T-helper 2 cell treated with Interferon-gamma antibody and Interleukin-4, amounts not matched to agents 5 μg/mL and 100 μg/mL, for 36 hours (primary cell): ENCODE measurements around the gene ST3GAL4.
A peak's percentile ranks its signal among the peaks of the same experiment; 100 is the strongest.

Experiments
- DNase-seq: peaks from one replicate; pipeline ENCODE4 v3.0.0; 2021; ENCODE audit warnings: low spot score
- H3K27ac Mint-ChIP-seq: one replicate; pipeline ENCODE4 v1.8.0; 2021; ENCODE audit warnings: mild to moderate bottlenecking, mixed read lengths
- H3K27me3 Mint-ChIP-seq: one replicate; pipeline ENCODE4 v1.8.0; 2021; ENCODE audit warnings: low read depth, mixed read lengths
- H3K36me3 Mint-ChIP-seq: one replicate; pipeline ENCODE4 v1.8.0; 2021; ENCODE audit warnings: low read depth, mixed read lengths
- H3K4me1 Mint-ChIP-seq: one replicate; pipeline ENCODE4 v1.8.0; 2021; ENCODE audit warnings: low read depth, mixed read lengths
- H3K4me3 Mint-ChIP-seq: one replicate; pipeline ENCODE4 v1.8.0; 2022; ENCODE audit warnings: mild to moderate bottlenecking, moderate library complexity, mixed read lengths
- H3K9me3 Mint-ChIP-seq: one replicate; pipeline ENCODE4 v1.8.0; 2021; ENCODE audit warnings: mixed read lengths

ST3GAL4 gene

GRCh38 chr11:126410649-126411048 is 55.2 kb downstream of the ST3GAL4 start:
- H3K9me3 Mint-ChIP-seq = no peaks in the 10 kb centered on the region
- no peak overlapping the region for H3K4me3 Mint-ChIP-seq
- H3K27me3 Mint-ChIP-seq = no peaks in the 10 kb centered on the region
- no peaks in the 10 kb centered on the region for H3K4me1 Mint-ChIP-seq
- DNase-seq = no peak
- peaks cover 3% of the 10 kb centered on the region for H3K36me3 Mint-ChIP-seq
- H3K27ac Mint-ChIP-seq = no peak overlapping the region

GRCh38 chr11:126411971-126412381 is 56.5 kb downstream of the ST3GAL4 start:
- Mint-ChIP-seq H3K9me3 (no peaks in the 10 kb centered on the region), H3K4me3 (no peak overlapping the region), H3K27me3 (no peaks in the 10 kb centered on the region), H3K27ac (no peak overlapping the region), H3K36me3 (peaks cover 3% of the 10 kb centered on the region), H3K4me1 (peaks cover 5% of the 10 kb centered on the region)
- DNase-seq = no peak

- no peak for DNase-seq
- peaks cover 9% of the 10 kb centered on the region for H3K4me1 Mint-ChIP-seq
- peaks cover 3% of the 10 kb centered on the region for H3K27me3 Mint-ChIP-seq
- H3K27ac Mint-ChIP-seq = no peak overlapping the region
- peaks cover 3% of the 10 kb centered on the region for H3K36me3 Mint-ChIP-seq
- no peaks in the 10 kb centered on the region for H3K9me3 Mint-ChIP-seq
- H3K4me3 Mint-ChIP-seq = no peak overlapping the region
These were observed 57.9 kb downstream of the ST3GAL4 start for GRCh38 chr11:126413426-126413825.

GRCh38 chr11:126413843-126414405 is 58.4 kb downstream of the ST3GAL4 start:
- DNase-seq = no peak
- no peak overlapping the region for H3K27ac Mint-ChIP-seq
- peaks cover 11% of the 10 kb centered on the region for H3K4me1 Mint-ChIP-seq
- H3K9me3 Mint-ChIP-seq = no peaks in the 10 kb centered on the region
- H3K36me3 Mint-ChIP-seq = peaks cover 3% of the 10 kb centered on the region
- no peak overlapping the region for H3K4me3 Mint-ChIP-seq
- H3K27me3 Mint-ChIP-seq = peaks cover 5% of the 10 kb centered on the region

GRCh38 chr11:126414615-126415014 is 59.1 kb downstream of the ST3GAL4 start:
- DNase-seq = no peak
- Mint-ChIP-seq H3K9me3 (no peaks in the 10 kb centered on the region), H3K4me3 (no peak overlapping the region), H3K27me3 (peaks cover 5% of the 10 kb centered on the region), H3K27ac (no peak overlapping the region), H3K4me1 (peaks cover 12% of the 10 kb centered on the region), H3K36me3 (peaks cover under 1% of the 10 kb centered on the region)

- peaks cover 17% of the 10 kb centered on the region for H3K4me1 Mint-ChIP-seq
- peaks cover 5% of the 10 kb centered on the region for H3K27me3 Mint-ChIP-seq
- H3K9me3 Mint-ChIP-seq = no peaks in the 10 kb centered on the region
- no peak overlapping the region for H3K4me3 Mint-ChIP-seq
- DNase-seq = no peak
- H3K27ac Mint-ChIP-seq = no peak overlapping the region
- no peaks in the 10 kb centered on the region for H3K36me3 Mint-ChIP-seq
These were observed 59.6 kb downstream of the ST3GAL4 start for GRCh38 chr11:126415128-126415527.

- H3K27ac Mint-ChIP-seq = peak overlapping the region; percentile 31
- H3K9me3 Mint-ChIP-seq = no peaks in the 10 kb centered on the region
- peaks cover 5% of the 10 kb centered on the region for H3K27me3 Mint-ChIP-seq
- DNase-seq = no peak
- no peaks in the 10 kb centered on the region for H3K36me3 Mint-ChIP-seq
- H3K4me1 Mint-ChIP-seq = peaks cover 23% of the 10 kb centered on the region
- peak overlapping the region; percentile 67 for H3K4me3 Mint-ChIP-seq
These were observed 60.4 kb downstream of the ST3GAL4 start for GRCh38 chr11:126415669-126416420.

GRCh38 chr11:126416542-126417090 is 61.1 kb downstream of the ST3GAL4 start:
- peaks cover 30% of the 10 kb centered on the region for H3K4me1 Mint-ChIP-seq
- H3K36me3 Mint-ChIP-seq = no peaks in the 10 kb centered on the region
- peak overlapping the region; percentile 67 for H3K4me3 Mint-ChIP-seq
- H3K27me3 Mint-ChIP-seq = peaks cover 5% of the 10 kb centered on the region
- H3K27ac Mint-ChIP-seq = peak overlapping the region; percentile 31
- peak; percentile 66 for DNase-seq
- H3K9me3 Mint-ChIP-seq = no peaks in the 10 kb centered on the region

- no peak for DNase-seq
- H3K36me3 Mint-ChIP-seq = no peaks in the 10 kb centered on the region
- H3K27me3 Mint-ChIP-seq = peaks cover 5% of the 10 kb centered on the region
- H3K4me1 Mint-ChIP-seq = peaks cover 31% of the 10 kb centered on the region
- no peaks in the 10 kb centered on the region for H3K9me3 Mint-ChIP-seq
- peak overlapping the region; percentile 52 for H3K4me3 Mint-ChIP-seq
- no peak overlapping the region for H3K27ac Mint-ChIP-seq
These were observed 61.8 kb downstream of the ST3GAL4 start for GRCh38 chr11:126417091-126417862.

- H3K4me3 Mint-ChIP-seq = no peak overlapping the region
- peaks cover 31% of the 10 kb centered on the region for H3K4me1 Mint-ChIP-seq
- H3K27ac Mint-ChIP-seq = no peak overlapping the region
- no peaks in the 10 kb centered on the region for H3K36me3 Mint-ChIP-seq
- no peaks in the 10 kb centered on the region for H3K9me3 Mint-ChIP-seq
- DNase-seq = no peak
- peaks cover 5% of the 10 kb centered on the region for H3K27me3 Mint-ChIP-seq
These were observed 63.4 kb downstream of the ST3GAL4 start for GRCh38 chr11:126418887-126419286.

- Mint-ChIP-seq H3K27ac (peak overlapping the region; percentile 37), H3K9me3 (no peaks in the 10 kb centered on the region), H3K4me1 (peaks cover 31% of the 10 kb centered on the region), H3K4me3 (peak overlapping the region; percentile 39), H3K27me3 (peaks cover 5% of the 10 kb centered on the region), H3K36me3 (no peaks in the 10 kb centered on the region)
- DNase-seq = no peak
These were observed 64.6 kb downstream of the ST3GAL4 start for GRCh38 chr11:126419801-126420697.

- H3K36me3 Mint-ChIP-seq = no peaks in the 10 kb centered on the region
- H3K4me3 Mint-ChIP-seq = peak overlapping the region; percentile 38
- H3K27me3 Mint-ChIP-seq = peaks cover 5% of the 10 kb centered on the region
- no peaks in the 10 kb centered on the region for H3K9me3 Mint-ChIP-seq
- no peak overlapping the region for H3K27ac Mint-ChIP-seq
- H3K4me1 Mint-ChIP-seq = peaks cover 31% of the 10 kb centered on the region
- no peak for DNase-seq
These were observed 65.3 kb downstream of the ST3GAL4 start for GRCh38 chr11:126420698-126421256.

- Mint-ChIP-seq H3K9me3 (no peaks in the 10 kb centered on the region), H3K27me3 (peaks cover 5% of the 10 kb centered on the region), H3K36me3 (no peaks in the 10 kb centered on the region), H3K4me3 (no peak overlapping the region), H3K4me1 (peaks cover 27% of the 10 kb centered on the region), H3K27ac (no peak overlapping the region)
- DNase-seq = no peak
These were observed 65.8 kb downstream of the ST3GAL4 start for GRCh38 chr11:126421271-126421671.
